GM19025 (cell line): ENCODE data around the gene LDHD.

Experiments used
- ATAC-seq: cut with Tn5 transposase; IDR thresholded peaks from one replicate; pipeline ENCODE4 v1.9.1; 2021; ENCODE audit warnings: mild to moderate bottlenecking, low read depth, moderate library complexity; ENCODE audit not compliant: unreplicated experiment

The LDHD gene

GRCh38 chr16:75064403-75065148 lies 52.0 kb downstream of the LDHD start:
- ATAC-seq, result no peak

DNA sequence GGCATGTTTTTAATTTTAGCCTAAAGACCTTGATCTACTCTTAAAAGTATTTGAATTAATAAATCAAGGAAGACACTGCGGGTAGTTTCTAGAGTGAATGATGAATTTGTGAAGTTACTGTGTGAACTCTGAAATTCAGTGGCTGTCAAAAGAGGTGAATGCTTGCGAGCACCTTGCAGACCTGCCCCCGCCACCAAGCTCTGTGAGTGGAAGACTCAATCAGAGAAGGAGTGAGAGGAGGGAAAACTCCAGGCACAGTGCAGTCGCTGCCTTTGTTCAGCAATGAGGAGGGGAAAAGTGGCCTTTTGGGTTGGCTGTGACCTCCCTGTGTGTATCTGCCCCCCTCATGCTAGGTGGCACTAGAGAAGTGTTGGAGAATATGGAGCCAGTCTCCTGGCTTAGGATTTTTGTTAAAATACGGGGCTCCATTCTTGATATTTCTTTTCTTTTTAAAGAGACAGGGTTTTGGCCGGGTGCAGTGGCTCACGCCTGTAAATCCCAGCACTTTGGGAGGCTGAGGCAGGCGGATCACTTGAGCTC lies 53.0 kb downstream of the LDHD start:
- no peak for ATAC-seq

DNA sequence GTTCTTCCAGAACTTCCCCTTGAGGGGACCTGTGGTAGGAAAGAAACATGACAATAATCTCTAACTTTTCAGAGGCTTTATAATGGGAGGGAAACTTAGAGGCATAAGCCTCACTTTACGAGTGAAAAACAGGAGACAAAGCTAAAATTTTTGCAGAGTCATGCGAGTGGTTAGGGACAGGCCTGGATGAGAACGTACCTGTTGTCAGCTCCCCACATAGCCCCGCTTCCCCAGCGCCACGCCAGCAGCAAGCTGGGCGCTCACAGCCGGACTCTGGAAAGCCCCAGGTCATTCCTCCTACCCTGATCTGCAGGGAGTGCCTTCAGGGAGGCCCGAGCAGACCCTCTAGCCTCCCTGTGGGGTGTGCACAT lies 53.6 kb downstream of the LDHD start:
- no peak for ATAC-seq

- no peak for ATAC-seq
These were observed 54.2 kb downstream of the LDHD start for GRCh38 chr16:75062135-75062975.
